Measurements from ENCODE around the gene TTR. TPM values are rescaled to one million over a fixed set of nuclear protein-coding genes. Genes with fewer than 3 reads are reported as not detected.

Gene TTR
- total RNA-seq, 4 donors from 2014 or later: 0.33 to 1.2 TPM; not detected in 2

DNA sequence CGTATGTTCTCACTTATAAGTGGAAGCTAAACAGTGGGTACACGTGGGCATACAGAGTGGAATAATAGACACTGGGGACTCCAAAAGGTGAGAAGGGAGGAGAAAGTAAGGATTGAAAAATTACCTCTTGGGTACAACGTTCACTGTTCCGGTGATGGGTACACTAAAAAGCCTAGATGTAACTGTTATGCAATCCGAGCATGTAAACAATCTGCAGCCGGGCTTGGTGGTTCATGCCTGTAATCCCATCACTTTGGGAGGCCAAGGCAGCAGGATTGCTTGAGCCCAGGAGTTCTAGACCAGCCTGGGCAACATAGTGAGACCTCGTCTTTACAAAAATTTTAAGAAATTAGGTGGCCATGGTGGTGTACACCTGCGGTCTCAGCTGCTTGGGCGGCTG lies 33.1 kb upstream of the TTR start:
- no peak for DNase-seq (ENCODE audit: extremely low spot score)
- H3K27me3 ChIP-seq: no peaks in the 10 kb centered on the region
- intact Hi-C loops (cut with DNase I): loop anchor here (5.0 kb wide), 1 partner anchor 259 kb away; no protein-coding TSS in a partner anchor
- no peaks in the 10 kb centered on the region for H3K9me3 ChIP-seq
- TF ChIP-seq EP300 (IDR thresholded peaks at IDR 0.05) (no peak), POLR2A (IDR thresholded peaks at IDR 0.05; ENCODE audit: low read depth) (no peak), POLR2AphosphoS5 (IDR thresholded peaks at IDR 0.05) (no peak)
- TF ChIP-seq, protein P1, sequence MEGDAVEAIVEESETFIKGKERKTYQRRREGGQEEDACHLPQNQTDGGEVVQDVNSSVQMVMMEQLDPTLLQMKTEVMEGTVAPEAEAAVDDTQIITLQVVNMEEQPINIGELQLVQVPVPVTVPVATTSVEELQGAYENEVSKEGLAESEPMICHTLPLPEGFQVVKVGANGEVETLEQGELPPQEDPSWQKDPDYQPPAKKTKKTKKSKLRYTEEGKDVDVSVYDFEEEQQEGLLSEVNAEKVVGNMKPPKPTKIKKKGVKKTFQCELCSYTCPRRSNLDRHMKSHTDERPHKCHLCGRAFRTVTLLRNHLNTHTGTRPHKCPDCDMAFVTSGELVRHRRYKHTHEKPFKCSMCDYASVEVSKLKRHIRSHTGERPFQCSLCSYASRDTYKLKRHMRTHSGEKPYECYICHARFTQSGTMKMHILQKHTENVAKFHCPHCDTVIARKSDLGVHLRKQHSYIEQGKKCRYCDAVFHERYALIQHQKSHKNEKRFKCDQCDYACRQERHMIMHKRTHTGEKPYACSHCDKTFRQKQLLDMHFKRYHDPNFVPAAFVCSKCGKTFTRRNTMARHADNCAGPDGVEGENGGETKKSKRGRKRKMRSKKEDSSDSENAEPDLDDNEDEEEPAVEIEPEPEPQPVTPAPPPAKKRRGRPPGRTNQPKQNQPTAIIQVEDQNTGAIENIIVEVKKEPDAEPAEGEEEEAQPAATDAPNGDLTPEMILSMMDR (IDR thresholded peaks at IDR 0.05): no peak
- H3K27ac ChIP-seq (replicated peaks in 1 of 4): no peak overlapping the region
- no peaks in the 10 kb centered on the region for H3K36me3 ChIP-seq
- peaks cover 0 to 5% (median 0%) of the 10 kb centered on the region in 4 donors for H3K4me1 ChIP-seq
- 77% methylated on average over 9 of the region's 9 CpGs for WGBS
- H3K4me3 ChIP-seq: no peak overlapping the region

DNA sequence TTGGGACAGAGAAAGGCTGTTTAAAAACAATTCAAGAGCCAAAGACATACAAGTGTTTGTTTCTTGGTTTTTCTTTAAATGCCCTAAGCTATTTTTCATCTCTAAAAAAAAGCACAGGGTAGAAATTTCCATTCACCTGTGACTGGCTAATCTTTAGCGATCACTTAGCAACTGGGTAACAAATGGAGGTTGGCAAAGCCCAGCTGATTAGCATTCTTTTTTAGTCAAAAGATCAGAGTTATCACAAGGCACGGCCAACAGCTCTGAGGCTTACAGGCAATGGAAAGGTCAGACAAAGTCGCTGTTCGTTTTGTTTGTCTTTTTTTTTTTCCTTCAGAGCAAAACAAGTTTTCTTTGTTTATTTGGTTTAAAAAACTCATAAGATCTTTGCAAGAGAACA lies 29.0 kb upstream of the TTR start:
- DNase-seq (ENCODE audit: extremely low spot score): no peak
- Histone ChIP-seq H3K9me3 (no peaks in the 10 kb centered on the region), H3K27me3 (no peaks in the 10 kb centered on the region), H3K4me1 (no peaks in the 10 kb centered on the region), H3K4me3 (no peak overlapping the region), H3K36me3 (no peaks in the 10 kb centered on the region), H3K27ac (replicated peaks in 1 of 4) (no peak overlapping the region)
- TF ChIP-seq EP300 (IDR thresholded peaks at IDR 0.05): no peak
- intact Hi-C loops (cut with DNase I): no loop called here
- WGBS: 60% methylated on average over 4 of the region's 4 CpGs

DNA sequence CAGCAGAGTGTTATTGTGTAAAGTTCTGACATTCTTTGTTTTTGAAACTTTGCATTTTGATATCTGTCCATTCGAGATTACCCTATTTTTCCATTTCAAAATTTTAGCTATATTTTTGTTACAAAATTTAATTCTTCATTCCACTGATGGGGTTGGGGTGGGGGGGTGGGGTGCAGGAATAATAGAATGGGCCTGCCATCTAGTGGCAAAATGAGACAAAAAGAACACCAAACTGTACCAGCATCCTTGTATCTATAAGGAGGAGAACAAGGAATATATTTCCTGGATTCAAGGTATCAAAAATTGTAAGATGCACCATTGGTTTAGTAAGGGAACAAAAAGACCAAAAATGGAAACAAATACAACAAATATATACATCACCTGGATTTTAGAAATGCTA lies 27.9 kb upstream of the TTR start:
- intact Hi-C loops (cut with DNase I): no loop called here
- H3K4me3 ChIP-seq: no peak overlapping the region
- no peaks in the 10 kb centered on the region for H3K9me3 ChIP-seq
- no peak for DNase-seq (ENCODE audit: extremely low spot score)
- TF ChIP-seq POLR2AphosphoS5 (IDR thresholded peaks at IDR 0.05) (no peak), POLR2A (IDR thresholded peaks at IDR 0.05; ENCODE audit: low read depth) (no peak), EP300 (IDR thresholded peaks at IDR 0.05) (no peak)
- TF ChIP-seq, protein P1 (IDR thresholded peaks at IDR 0.05): no peak
- no peak overlapping the region for H3K27ac ChIP-seq (replicated peaks in 1 of 4)
- no peaks in the 10 kb centered on the region for H3K36me3 ChIP-seq
- no peaks in the 10 kb centered on the region for H3K4me1 ChIP-seq
- H3K27me3 ChIP-seq: no peaks in the 10 kb centered on the region
- 0% methylated on average over 1 of the region's 1 CpG for WGBS

DNA sequence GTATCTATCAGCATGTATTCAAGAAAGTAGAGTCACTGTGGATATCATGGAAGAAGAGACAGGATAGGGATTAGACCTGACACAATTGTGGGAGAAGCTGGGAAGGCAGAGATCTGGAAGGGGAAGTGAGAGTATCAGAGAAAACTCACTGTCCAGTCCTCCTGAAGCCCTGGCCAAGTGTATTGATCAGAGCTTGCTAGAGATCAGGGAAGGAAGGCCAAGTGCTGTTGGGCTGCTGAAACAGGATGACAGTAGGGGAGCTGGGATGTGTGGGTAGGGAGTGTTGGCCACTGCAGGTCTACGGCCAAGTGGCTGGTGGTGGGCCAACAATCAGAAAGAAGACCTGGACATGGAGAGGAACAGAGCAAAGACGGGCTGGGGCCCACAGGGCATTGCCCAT lies 26.3 kb upstream of the TTR start:
- Histone ChIP-seq H3K27ac (replicated peaks in 1 of 4) (no peak overlapping the region), H3K9me3 (no peaks in the 10 kb centered on the region), H3K36me3 (no peaks in the 10 kb centered on the region), H3K4me3 (no peak overlapping the region), H3K4me1 (no peaks in the 10 kb centered on the region), H3K27me3 (no peaks in the 10 kb centered on the region)
- WGBS: 84% methylated on average over 2 of the region's 2 CpGs
- intact Hi-C loops (cut with DNase I): no loop called here
- no peak for DNase-seq (ENCODE audit: extremely low spot score)
- TF ChIP-seq, protein P1 (IDR thresholded peaks at IDR 0.05): no peak
- TF ChIP-seq EP300 (IDR thresholded peaks at IDR 0.05): no peak
- TF ChIP-seq POLR2AphosphoS5 (IDR thresholded peaks at IDR 0.05): no peak
- no peak for TF ChIP-seq POLR2A (IDR thresholded peaks at IDR 0.05; ENCODE audit: low read depth)

DNA sequence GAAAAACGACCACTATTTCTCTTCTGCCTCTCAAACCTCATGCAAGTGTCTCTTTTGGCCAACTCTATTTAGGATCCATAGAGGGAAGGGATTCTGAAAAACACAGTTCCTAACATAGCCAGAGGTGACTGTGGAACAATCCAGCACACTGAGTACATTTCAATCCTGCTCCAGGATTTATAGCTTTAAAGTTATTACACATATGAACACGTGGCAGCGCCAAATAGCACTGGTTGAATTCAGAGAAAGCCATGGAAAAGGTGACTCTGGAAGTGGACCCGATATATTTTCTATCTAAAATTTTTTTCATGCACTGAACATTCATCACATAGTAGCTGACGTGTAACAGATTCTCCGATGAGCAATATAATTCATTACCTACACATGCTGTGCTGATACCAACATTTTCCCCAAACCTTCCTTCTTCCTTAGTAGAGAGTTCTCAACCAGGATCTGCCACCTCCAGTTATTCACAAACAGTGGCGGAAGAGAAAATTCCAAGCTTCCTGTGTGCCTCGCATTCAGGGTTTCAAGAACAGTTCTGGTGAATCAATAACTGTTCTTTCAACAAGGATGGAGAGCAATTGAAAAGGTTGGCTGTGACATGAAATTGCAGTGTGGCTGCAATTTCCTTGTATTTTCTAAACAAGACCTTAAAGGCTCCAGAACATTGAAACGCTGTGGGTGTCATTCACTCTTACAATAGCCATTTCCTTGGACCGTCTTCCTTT lies 25.7 kb upstream of the TTR start:
- H3K4me1 ChIP-seq: no peaks in the 10 kb centered on the region
- H3K27ac ChIP-seq (replicated peaks in 1 of 4): no peak overlapping the region
- TF ChIP-seq POLR2AphosphoS5 (IDR thresholded peaks at IDR 0.05): no peak
- no peak for TF ChIP-seq EP300 (IDR thresholded peaks at IDR 0.05)
- TF ChIP-seq POLR2A (IDR thresholded peaks at IDR 0.05; ENCODE audit: low read depth): no peak
- TF ChIP-seq, protein P1 (IDR thresholded peaks at IDR 0.05): no peak
- H3K9me3 ChIP-seq: no peaks in the 10 kb centered on the region
- intact Hi-C loops (cut with DNase I): no loop called here
- DNase-seq (ENCODE audit: extremely low spot score): no peak
- no peaks in the 10 kb centered on the region for H3K36me3 ChIP-seq
- no peaks in the 10 kb centered on the region for H3K27me3 ChIP-seq
- WGBS: 86% methylated on average over 10 of the region's 10 CpGs
- H3K4me3 ChIP-seq: no peak overlapping the region
